CD4-positive, alpha-beta T cell treated with Interleukin-10 for 1 hour (primary cell): Measurements from ENCODE around the gene SYNGR3.
"Not testable (repeated sequence)": the region's sequence is repeated elsewhere in the genome, so short reads cannot be mapped to it uniquely, and the experiment has no call there.

Experiments
- DNase-seq: peaks from one replicate; pipeline ENCODE4 v3.0.0-alpha.2; 2020

SYNGR3 gene

GRCh38 chr16:1960665-1961630 lies 28.8 kb upstream of the SYNGR3 start:
- peak; percentile 48 for DNase-seq

- no peak for DNase-seq
Measured at GRCh38 chr16:1961651-1962067, 28.1 kb upstream of the SYNGR3 start.

- DNase-seq: not testable (repeated sequence)
Measured at GRCh38 chr16:1962161-1963153, 27.3 kb upstream of the SYNGR3 start.

- peak; percentile 55 for DNase-seq
Measured at GRCh38 chr16:1963806-1964505, 25.8 kb upstream of the SYNGR3 start.

- DNase-seq: peak; percentile 100
Measured at GRCh38 chr16:1964506-1965395, 25.0 kb upstream of the SYNGR3 start, which contains the start of gene RPS2. Gene RPS2, minus strand, starts transcription at chr16:1964826. Its CDS starts 201 bp downstream, at chr16:1964625.

- DNase-seq: no peak
Measured at GRCh38 chr16:1965396-1966001, 24.3 kb upstream of the SYNGR3 start.

- DNase-seq: no peak
Measured at GRCh38 chr16:1966460-1966859, 23.3 kb upstream of the SYNGR3 start, which contains the start of gene RNF151. Gene RNF151, plus strand, starts transcription at chr16:1966856. Its CDS starts 26 bp downstream, at chr16:1966882.

- no peak for DNase-seq
Measured at GRCh38 chr16:1968146-1968953, 21.4 kb upstream of the SYNGR3 start.

- DNase-seq: peak; percentile 97
Measured at GRCh38 chr16:1971796-1972489, 17.8 kb upstream of the SYNGR3 start, which contains the start of gene TBL3. Gene TBL3, plus strand, starts transcription at chr16:1972053. Its CDS starts 112 bp downstream, at chr16:1972165.

GRCh38 chr16:1972490-1972877 lies 17.3 kb upstream of the SYNGR3 start:
- no peak for DNase-seq

- DNase-seq: no peak
Measured at GRCh38 chr16:1973461-1974156, 16.2 kb upstream of the SYNGR3 start.

GRCh38 chr16:1974157-1975070 lies 15.4 kb upstream of the SYNGR3 start:
- no peak for DNase-seq

- DNase-seq: no peak
Measured at GRCh38 chr16:1975432-1976215, 14.1 kb upstream of the SYNGR3 start.

GRCh38 chr16:1976216-1976520 lies 13.6 kb upstream of the SYNGR3 start:
- no peak for DNase-seq

- DNase-seq: no peak
Measured at GRCh38 chr16:1976951-1977874, 12.6 kb upstream of the SYNGR3 start.

GRCh38 chr16:1977875-1978268 lies 11.9 kb upstream of the SYNGR3 start:
- DNase-seq: no peak
